SK-N-SH treated with all-trans-retinoic acid at 6 μM for 48 hours (cell line): ENCODE results near the gene CHST12.

ENCODE experiments used
- ATAC-seq: fragments of 200-7000 bp; cut with Tn5 transposase; 3 replicates; pipeline ENCODE4 v1.9.1; 2020; ENCODE audit warnings: mild to moderate bottlenecking, moderate library complexity
- ARNTL ChIP-seq: fragments of 450-650 bp; formaldehyde crosslinking; IDR thresholded peaks from 2 replicates; pipeline ENCODE4 v1.5.0; 2020; ENCODE audit warnings: low read depth, mild to moderate bottlenecking, moderate library complexity, borderline replicate concordance
- CREB5 ChIP-seq: fragments of 250-450 bp; sonication (Bioruptor Pico); IDR thresholded peaks from 2 replicates; pipeline ENCODE4 v1.5.1; 2020; ENCODE audit warnings: low read depth, mild to moderate bottlenecking, moderate library complexity
- CSDC2 ChIP-seq: fragments of 250-450 bp; sonication (Bioruptor Pico); IDR thresholded peaks from 2 replicates; pipeline ENCODE4 v1.5.0; 2020; ENCODE audit warnings: mild to moderate bottlenecking, moderate library complexity
- ESRRG ChIP-seq: fragments of 250-450 bp; sonication (Bioruptor Pico); IDR thresholded peaks from 2 replicates; pipeline ENCODE4 v1.6.1; 2021; ENCODE audit warnings: mild to moderate bottlenecking
- GLIS3 ChIP-seq: fragments of 250-450 bp; sonication (Bioruptor Pico); IDR thresholded peaks from 2 replicates; pipeline ENCODE4 v1.5.0; 2020; ENCODE audit warnings: mild to moderate bottlenecking, moderate library complexity
- ISL1 ChIP-seq: fragments of 250-450 bp; sonication (Bioruptor Pico); IDR thresholded peaks from 2 replicates; pipeline ENCODE4 v2.1.2; 2022; ENCODE audit warnings: mild to moderate bottlenecking, moderate library complexity
- OSR1 ChIP-seq: fragments of 250-450 bp; sonication (Bioruptor Pico); IDR thresholded peaks from 2 replicates; pipeline ENCODE4 v1.8.0; 2022; ENCODE audit warnings: moderate library complexity, mild to moderate bottlenecking, inconsistent platforms
- PPARA ChIP-seq: fragments of 250-450 bp; sonication (Bioruptor Pico); IDR thresholded peaks from 2 replicates; pipeline ENCODE4 v1.5.0; 2020; ENCODE audit warnings: mild to moderate bottlenecking, borderline replicate concordance
- RARB ChIP-seq: fragments of 250-450 bp; sonication (Bioruptor Pico); IDR thresholded peaks from 2 replicates; pipeline ENCODE4 v1.8.0; 2021; ENCODE audit warnings: mild to moderate bottlenecking, moderate library complexity
- SNAI2 ChIP-seq: fragments of 250-450 bp; sonication (Bioruptor Pico); IDR thresholded peaks from 2 replicates; pipeline ENCODE4 v1.5.0; 2020; ENCODE audit warnings: mild to moderate bottlenecking, moderate library complexity
- TCF4 ChIP-seq: fragments of 250-450 bp; sonication (Bioruptor Pico); IDR thresholded peaks from 2 replicates; pipeline ENCODE4 v1.8.0; 2021; ENCODE audit warnings: mild to moderate bottlenecking, moderate library complexity, borderline replicate concordance
- TOX ChIP-seq: fragments of 250-450 bp; sonication (Bioruptor Pico); IDR thresholded peaks from 2 replicates; pipeline ENCODE4 v1.8.0; 2021; ENCODE audit warnings: mild to moderate bottlenecking, moderate library complexity, borderline replicate concordance
- ZC3H10 ChIP-seq: fragments of 250-450 bp; sonication (Bioruptor Pico); IDR thresholded peaks from 2 replicates; pipeline ENCODE4 v1.5.1; 2021; ENCODE audit warnings: mild to moderate bottlenecking, moderate library complexity
- ZFP3 ChIP-seq: fragments of 250-450 bp; sonication (Bioruptor Pico); IDR thresholded peaks from 2 replicates; pipeline ENCODE4 v1.5.0; 2020; ENCODE audit warnings: mild to moderate bottlenecking, moderate library complexity
- ZFP30 ChIP-seq: fragments of 450-650 bp; formaldehyde crosslinking; IDR thresholded peaks from 2 replicates; pipeline ENCODE4 v1.5.0; 2022; ENCODE audit warnings: mild to moderate bottlenecking, moderate library complexity
- ZNF565 ChIP-seq: fragments of 450-650 bp; formaldehyde crosslinking; conservative IDR thresholded peaks from 2 replicates; pipeline ENCODE4 v1.5.0; 2020; ENCODE audit warnings: low read depth, mild to moderate bottlenecking, moderate library complexity
- ZNF70 ChIP-seq: fragments of 450-650 bp; formaldehyde crosslinking; IDR thresholded peaks from 2 replicates; pipeline ENCODE4 v1.5.0; 2020; ENCODE audit warnings: mild to moderate bottlenecking, moderate library complexity
- ZNF8 ChIP-seq: fragments of 450-650 bp; formaldehyde crosslinking; IDR thresholded peaks from 2 replicates; pipeline ENCODE4 v1.5.0; 2020; ENCODE audit warnings: mild to moderate bottlenecking, moderate library complexity
- TF ChIP-seq, protein P1 (sequence below): fragments of 250-450 bp; sonication (Bioruptor Pico); IDR thresholded peaks from 2 replicates; pipeline ENCODE4 v1.5.0; 2020; ENCODE audit warnings: mild to moderate bottlenecking, moderate library complexity
- TF ChIP-seq, protein P2 (sequence below): fragments of 250-450 bp; sonication (Bioruptor Pico); IDR thresholded peaks from 2 replicates; pipeline ENCODE4 v1.5.1; 2021; ENCODE audit warnings: mild to moderate bottlenecking, moderate library complexity
- TF ChIP-seq, protein P3 (sequence below): fragments of 250-450 bp; sonication (Bioruptor Pico); IDR thresholded peaks from 2 replicates; pipeline ENCODE4 v1.8.0; 2020; ENCODE audit warnings: mild to moderate bottlenecking, moderate library complexity, borderline replicate concordance
- TF ChIP-seq, protein P4 (sequence below): fragments of 250-450 bp; sonication (Bioruptor Pico); IDR thresholded peaks from 2 replicates; pipeline ENCODE4 v1.8.0; 2021; ENCODE audit warnings: low read depth, mild to moderate bottlenecking, moderate library complexity, borderline replicate concordance

The CHST12 gene

GRCh38 chr7:2436341-2437104 lies 33.1 kb downstream of the CHST12 start:
- no peak for ATAC-seq
- TF ChIP-seq CSDC2 = no peak
- no peak for TF ChIP-seq TOX (CRISPR knock-in tag)
- no peak for TF ChIP-seq OSR1
- TF ChIP-seq SNAI2 (CRISPR knock-in tag) = no peak
- TF ChIP-seq ZNF565 (CRISPR knock-in tag) = no peak
- no peak for TF ChIP-seq ZC3H10 (CRISPR knock-in tag)
- TF ChIP-seq, protein P1, sequence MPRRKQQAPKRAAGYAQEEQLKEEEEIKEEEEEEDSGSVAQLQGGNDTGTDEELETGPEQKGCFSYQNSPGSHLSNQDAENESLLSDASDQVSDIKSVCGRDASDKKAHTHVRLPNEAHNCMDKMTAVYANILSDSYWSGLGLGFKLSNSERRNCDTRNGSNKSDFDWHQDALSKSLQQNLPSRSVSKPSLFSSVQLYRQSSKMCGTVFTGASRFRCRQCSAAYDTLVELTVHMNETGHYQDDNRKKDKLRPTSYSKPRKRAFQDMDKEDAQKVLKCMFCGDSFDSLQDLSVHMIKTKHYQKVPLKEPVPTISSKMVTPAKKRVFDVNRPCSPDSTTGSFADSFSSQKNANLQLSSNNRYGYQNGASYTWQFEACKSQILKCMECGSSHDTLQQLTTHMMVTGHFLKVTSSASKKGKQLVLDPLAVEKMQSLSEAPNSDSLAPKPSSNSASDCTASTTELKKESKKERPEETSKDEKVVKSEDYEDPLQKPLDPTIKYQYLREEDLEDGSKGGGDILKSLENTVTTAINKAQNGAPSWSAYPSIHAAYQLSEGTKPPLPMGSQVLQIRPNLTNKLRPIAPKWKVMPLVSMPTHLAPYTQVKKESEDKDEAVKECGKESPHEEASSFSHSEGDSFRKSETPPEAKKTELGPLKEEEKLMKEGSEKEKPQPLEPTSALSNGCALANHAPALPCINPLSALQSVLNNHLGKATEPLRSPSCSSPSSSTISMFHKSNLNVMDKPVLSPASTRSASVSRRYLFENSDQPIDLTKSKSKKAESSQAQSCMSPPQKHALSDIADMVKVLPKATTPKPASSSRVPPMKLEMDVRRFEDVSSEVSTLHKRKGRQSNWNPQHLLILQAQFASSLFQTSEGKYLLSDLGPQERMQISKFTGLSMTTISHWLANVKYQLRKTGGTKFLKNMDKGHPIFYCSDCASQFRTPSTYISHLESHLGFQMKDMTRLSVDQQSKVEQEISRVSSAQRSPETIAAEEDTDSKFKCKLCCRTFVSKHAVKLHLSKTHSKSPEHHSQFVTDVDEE (CRISPR knock-in tag) = no peak
- TF ChIP-seq ISL1 = no peak
- TF ChIP-seq ZNF70 (CRISPR knock-in tag) = no peak
- TF ChIP-seq ESRRG (CRISPR knock-in tag) = no peak
- TF ChIP-seq ZNF8 = no peak
- TF ChIP-seq ARNTL (CRISPR knock-in tag) = no peak
- TF ChIP-seq PPARA (CRISPR knock-in tag) = no peak
- no peak for TF ChIP-seq ZFP3 (CRISPR knock-in tag)
- TF ChIP-seq ZFP30 (CRISPR knock-in tag) = no peak
- TF ChIP-seq, protein P2, sequence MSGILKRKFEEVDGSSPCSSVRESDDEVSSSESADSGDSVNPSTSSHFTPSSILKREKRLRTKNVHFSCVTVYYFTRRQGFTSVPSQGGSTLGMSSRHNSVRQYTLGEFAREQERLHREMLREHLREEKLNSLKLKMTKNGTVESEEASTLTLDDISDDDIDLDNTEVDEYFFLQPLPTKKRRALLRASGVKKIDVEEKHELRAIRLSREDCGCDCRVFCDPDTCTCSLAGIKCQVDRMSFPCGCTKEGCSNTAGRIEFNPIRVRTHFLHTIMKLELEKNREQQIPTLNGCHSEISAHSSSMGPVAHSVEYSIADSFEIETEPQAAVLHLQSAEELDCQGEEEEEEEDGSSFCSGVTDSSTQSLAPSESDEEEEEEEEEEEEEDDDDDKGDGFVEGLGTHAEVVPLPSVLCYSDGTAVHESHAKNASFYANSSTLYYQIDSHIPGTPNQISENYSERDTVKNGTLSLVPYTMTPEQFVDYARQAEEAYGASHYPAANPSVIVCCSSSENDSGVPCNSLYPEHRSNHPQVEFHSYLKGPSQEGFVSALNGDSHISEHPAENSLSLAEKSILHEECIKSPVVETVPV (CRISPR knock-in tag) = no peak
- TF ChIP-seq, protein P3, sequence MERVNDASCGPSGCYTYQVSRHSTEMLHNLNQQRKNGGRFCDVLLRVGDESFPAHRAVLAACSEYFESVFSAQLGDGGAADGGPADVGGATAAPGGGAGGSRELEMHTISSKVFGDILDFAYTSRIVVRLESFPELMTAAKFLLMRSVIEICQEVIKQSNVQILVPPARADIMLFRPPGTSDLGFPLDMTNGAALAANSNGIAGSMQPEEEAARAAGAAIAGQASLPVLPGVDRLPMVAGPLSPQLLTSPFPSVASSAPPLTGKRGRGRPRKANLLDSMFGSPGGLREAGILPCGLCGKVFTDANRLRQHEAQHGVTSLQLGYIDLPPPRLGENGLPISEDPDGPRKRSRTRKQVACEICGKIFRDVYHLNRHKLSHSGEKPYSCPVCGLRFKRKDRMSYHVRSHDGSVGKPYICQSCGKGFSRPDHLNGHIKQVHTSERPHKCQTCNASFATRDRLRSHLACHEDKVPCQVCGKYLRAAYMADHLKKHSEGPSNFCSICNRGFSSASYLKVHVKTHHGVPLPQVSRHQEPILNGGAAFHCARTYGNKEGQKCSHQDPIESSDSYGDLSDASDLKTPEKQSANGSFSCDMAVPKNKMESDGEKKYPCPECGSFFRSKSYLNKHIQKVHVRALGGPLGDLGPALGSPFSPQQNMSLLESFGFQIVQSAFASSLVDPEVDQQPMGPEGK (CRISPR knock-in tag) = no peak
- no peak for TF ChIP-seq RARB (CRISPR knock-in tag)
- no peak for TF ChIP-seq CREB5 (CRISPR knock-in tag)
- no peak for TF ChIP-seq GLIS3 (CRISPR knock-in tag)

DNA sequence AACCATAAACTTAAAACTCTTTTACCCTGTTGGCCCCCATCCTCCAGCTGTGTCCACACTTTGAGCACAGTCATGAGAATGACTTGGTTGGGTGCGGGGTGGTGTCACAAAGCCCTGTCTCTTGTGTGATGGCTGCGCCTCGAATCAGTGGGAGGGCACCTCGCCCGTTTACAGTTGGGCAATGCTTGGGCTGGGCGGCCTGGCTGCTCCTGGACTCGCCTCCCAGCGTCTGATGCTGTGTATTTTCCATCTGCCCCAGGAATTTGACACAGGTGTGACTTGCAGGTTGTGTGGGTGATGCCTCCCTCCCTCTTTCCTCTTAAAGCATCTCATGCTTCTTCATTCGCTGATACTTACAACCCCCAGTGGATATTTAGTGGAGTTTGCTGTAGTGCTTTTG lies 33.7 kb downstream of the CHST12 start:
- ATAC-seq = no peak
- no peak for TF ChIP-seq RARB (CRISPR knock-in tag)
- TF ChIP-seq, protein P4, sequence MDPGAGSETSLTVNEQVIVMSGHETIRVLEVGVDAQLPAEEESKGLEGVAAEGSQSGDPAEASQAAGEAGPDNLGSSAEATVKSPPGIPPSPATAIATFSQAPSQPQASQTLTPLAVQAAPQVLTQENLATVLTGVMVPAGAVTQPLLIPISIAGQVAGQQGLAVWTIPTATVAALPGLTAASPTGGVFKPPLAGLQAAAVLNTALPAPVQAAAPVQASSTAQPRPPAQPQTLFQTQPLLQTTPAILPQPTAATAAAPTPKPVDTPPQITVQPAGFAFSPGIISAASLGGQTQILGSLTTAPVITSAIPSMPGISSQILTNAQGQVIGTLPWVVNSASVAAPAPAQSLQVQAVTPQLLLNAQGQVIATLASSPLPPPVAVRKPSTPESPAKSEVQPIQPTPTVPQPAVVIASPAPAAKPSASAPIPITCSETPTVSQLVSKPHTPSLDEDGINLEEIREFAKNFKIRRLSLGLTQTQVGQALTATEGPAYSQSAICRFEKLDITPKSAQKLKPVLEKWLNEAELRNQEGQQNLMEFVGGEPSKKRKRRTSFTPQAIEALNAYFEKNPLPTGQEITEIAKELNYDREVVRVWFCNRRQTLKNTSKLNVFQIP (CRISPR knock-in tag) = no peak
- TF ChIP-seq, protein P3 (CRISPR knock-in tag) = no peak
- TF ChIP-seq TCF4 (CRISPR knock-in tag) = no peak
- TF ChIP-seq ZNF8 = no peak
- TF ChIP-seq ZNF565 (CRISPR knock-in tag) = no peak
- TF ChIP-seq, protein P2 (CRISPR knock-in tag) = no peak
- no peak for TF ChIP-seq CREB5 (CRISPR knock-in tag)
- no peak for TF ChIP-seq OSR1
- TF ChIP-seq CSDC2 = no peak
